ENCODE data around the gene ADGRL1. TPM values are rescaled to one million over a fixed set of nuclear protein-coding genes. Genes with fewer than 3 reads are reported as not detected.
"Not testable (repeated sequence)": the region's sequence is repeated elsewhere in the genome, so short reads cannot be mapped to it uniquely, and the experiment has no call there.

The ADGRL1 gene
- total and polyA plus RNA-seq, 8 donors, result 26.4 to 53.5 (median 35.7) TPM

- H3K36me3 ChIP-seq, result peaks cover 0 to 4% of the 10 kb centered on the region in 2 donors
- DNase-seq (no peak), ATAC-seq (no peak)
- no peaks in the 10 kb centered on the region for H3K27me3 ChIP-seq
- intact Hi-C loops (cut with DNase I), result no loop called here
- H3K4me3 ChIP-seq, result no peak overlapping the region
- no peaks in the 10 kb centered on the region for H3K4me1 ChIP-seq
- no peak for TF ChIP-seq CTCF (IDR thresholded peaks at IDR 0.05)
- no peak overlapping the region for H3K27ac ChIP-seq
- no peaks in the 10 kb centered on the region for H3K9me3 ChIP-seq
Observed at GRCh38 chr19:14182476-14182875, 23.5 kb downstream of the ADGRL1 start.

- TF ChIP-seq CTCF (IDR thresholded peaks at IDR 0.05), result no peak
- intact Hi-C loops (cut with DNase I), result no loop called here
Observed at GRCh38 chr19:14181906-14182305, 24.1 kb downstream of the ADGRL1 start.

GRCh38 chr19:14181199-14181598 lies 24.8 kb downstream of the ADGRL1 start:
- ATAC-seq; H3K4me3 ChIP-seq; DNase-seq; H3K27ac ChIP-seq; H3K4me1 ChIP-seq; H3K27me3 ChIP-seq; intact Hi-C loops (cut with DNase I); H3K9me3 ChIP-seq: not testable (repeated sequence)
- H3K36me3 ChIP-seq, result peaks cover 0 to 14% of the 10 kb centered on the region in 2 donors

More at GRCh38 chr19:14181906-14182305, 24.1 kb downstream of the ADGRL1 start:
- Histone ChIP-seq H3K9me3 (no peaks in the 10 kb centered on the region), H3K4me3 (no peak overlapping the region), H3K36me3 (peaks cover 0 to 9% of the 10 kb centered on the region in 2 donors), H3K4me1 (no peaks in the 10 kb centered on the region), H3K27me3 (no peaks in the 10 kb centered on the region), H3K27ac (no peak overlapping the region)
- no peak for DNase-seq
- ATAC-seq, result no peak

GRCh38 chr19:14177496-14178074 lies 28.4 kb downstream of the ADGRL1 start:
- Histone ChIP-seq H3K27ac (no peak overlapping the region), H3K9me3 (no peaks in the 10 kb centered on the region), H3K27me3 (no peaks in the 10 kb centered on the region), H3K4me3 (no peak overlapping the region), H3K4me1 (no peaks in the 10 kb centered on the region), H3K36me3 (peaks cover 0 to 24% of the 10 kb centered on the region in 2 donors)
- no peak for TF ChIP-seq CTCF (IDR thresholded peaks at IDR 0.05)
- ATAC-seq (no peak), DNase-seq (no peak)
- intact Hi-C loops (cut with DNase I), result no loop called here

- H3K9me3 ChIP-seq, result no peaks in the 10 kb centered on the region
- no peak for TF ChIP-seq CTCF (IDR thresholded peaks at IDR 0.05)
- DNase-seq, result no peak
- no peaks in the 10 kb centered on the region for H3K27me3 ChIP-seq
- no peaks in the 10 kb centered on the region for H3K4me1 ChIP-seq
- no peak for ATAC-seq
- no peak overlapping the region for H3K4me3 ChIP-seq
- H3K27ac ChIP-seq, result no peak overlapping the region
- peaks cover 0 to 45% of the 10 kb centered on the region in 2 donors for H3K36me3 ChIP-seq
- intact Hi-C loops (cut with DNase I), result no loop called here
Observed at GRCh38 chr19:14175351-14175792, 30.6 kb downstream of the ADGRL1 start.

GRCh38 chr19:14174883-14175282 lies 31.1 kb downstream of the ADGRL1 start:
- Histone ChIP-seq H3K27me3 (no peaks in the 10 kb centered on the region), H3K9me3 (no peaks in the 10 kb centered on the region), H3K4me3 (no peak overlapping the region), H3K27ac (no peak overlapping the region), H3K4me1 (no peaks in the 10 kb centered on the region), H3K36me3 (peaks cover 0 to 50% of the 10 kb centered on the region in 2 donors)
- no peak for ATAC-seq
- TF ChIP-seq CTCF (IDR thresholded peaks at IDR 0.05), result no peak
- intact Hi-C loops (cut with DNase I), result no loop called here
- no peak for DNase-seq
